Panc1 (cell line): ENCODE results near the gene EDNRB.

Experiments used
- CTCF ChIP-seq: fragments of 450-650 bp; IDR thresholded peaks from 2 replicates; pipeline ENCODE4 v1.5.1; 2017; ENCODE audit warnings: mild to moderate bottlenecking
- POLR2AphosphoS5 ChIP-seq: IDR thresholded peaks from 2 replicates; pipeline ENCODE4 v1.6.1; 2012; ENCODE audit warnings: mild to moderate bottlenecking, low read depth, low read length, moderate library complexity
- REST ChIP-seq, 2 experiments: IDR thresholded peaks; 2 replicates each; pipeline ENCODE4 v1.6.1; 2011 to 2012; ENCODE audit warnings: low read depth in 2 of 2, control low read depth in 1 of 2, low read length in 1 of 2, mild to moderate bottlenecking in 1 of 2, moderate library complexity in 1 of 2; ENCODE audit not compliant: insufficient read depth in 1 of 2
- TCF7L2 ChIP-seq: IDR thresholded peaks from 2 replicates; pipeline ENCODE4 v1.6.1; 2011; ENCODE audit warnings: mild to moderate bottlenecking, low read depth, low read length, inconsistent platforms

GRCh38 chr13:77874406-77874805 lies 44.2 kb downstream of the EDNRB start:
- no peak for TF ChIP-seq CTCF
- no peak for TF ChIP-seq REST (IDR thresholded peaks at IDR 0.05; ENCODE audit: insufficient read depth in 1 of 2, low read depth in 2 of 2, low read length in 1 of 2)
- TF ChIP-seq TCF7L2: no peak
- no peak for TF ChIP-seq POLR2AphosphoS5
